IgD-negative memory B cell (primary cell): Measurements from ENCODE around the gene SYT7. TPM values are rescaled to one million over a fixed set of nuclear protein-coding genes. Genes with fewer than 3 reads are reported as not detected.

Experiments used
- H3K27ac Mint-ChIP-seq, 3 donors: one replicate each; pipeline ENCODE4 v1.8.0; 2020 to 2022; ENCODE audit warnings: mild to moderate bottlenecking in 3 of 3, mixed read lengths in 3 of 3, moderate library complexity in 1 of 3
- H3K27me3 Mint-ChIP-seq: one replicate; pipeline ENCODE4 v1.8.0; 2021; ENCODE audit warnings: mixed read lengths
- H3K36me3 Mint-ChIP-seq: one replicate; pipeline ENCODE4 v1.8.0; 2020; ENCODE audit warnings: mild to moderate bottlenecking, mixed read lengths
- H3K4me1 Mint-ChIP-seq, 3 donors: one replicate each; pipeline ENCODE4 v1.8.0; 2020 to 2022; ENCODE audit warnings: mixed read lengths in 3 of 3, mild to moderate bottlenecking in 1 of 3
- H3K4me3 Mint-ChIP-seq, 4 donors: one replicate each; pipeline ENCODE4 v1.8.0; 2020 to 2022; ENCODE audit warnings: mild to moderate bottlenecking in 4 of 4, mixed read lengths in 4 of 4, moderate library complexity in 3 of 4
- H3K9me3 Mint-ChIP-seq, 3 donors: one replicate each; pipeline ENCODE4 v1.8.0; 2020 to 2021; ENCODE audit warnings: mixed read lengths in 3 of 3, mild to moderate bottlenecking in 1 of 3
- polyA plus RNA-seq: library from polyadenylated mRNA; unstranded; fragments of 300-500 nt; fragmentation: Illumina TruSeq; gene quantifications from one replicate; pipeline ENCODE4 v1.2.3, GENCODE V29; 2021

Gene SYT7
- polyA plus RNA-seq, 1 donor from 2014 or later, result not detected

DNA sequence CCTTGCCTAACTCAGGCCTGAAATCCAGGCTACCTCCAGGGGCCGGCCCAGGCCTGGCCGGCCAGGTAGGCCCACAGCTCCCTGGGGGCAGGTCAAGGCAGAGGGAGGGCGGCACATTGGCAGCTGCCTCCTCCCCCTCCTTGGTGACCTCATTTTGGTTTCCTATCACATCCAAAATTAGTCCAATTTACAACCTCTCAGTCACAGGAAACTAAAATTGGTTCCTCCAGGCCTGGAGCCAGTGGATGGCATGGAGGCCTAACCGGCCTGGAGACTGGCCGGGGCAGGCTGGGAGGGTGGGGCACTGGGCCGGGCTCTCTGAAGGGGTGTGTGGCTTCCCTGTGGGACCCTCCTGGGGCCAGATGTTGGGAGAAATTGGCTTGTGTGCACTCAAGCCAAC lies 36.4 kb downstream of the SYT7 start:
- no peak overlapping the region for H3K4me3 Mint-ChIP-seq
- H3K4me1 Mint-ChIP-seq, result peaks cover 0 to 7% (median 2%) of the 10 kb centered on the region in 3 donors
- no peak overlapping the region for H3K27ac Mint-ChIP-seq
- H3K36me3 Mint-ChIP-seq, result peaks cover 1% of the 10 kb centered on the region
- H3K9me3 Mint-ChIP-seq, result no peaks in the 10 kb centered on the region
- H3K27me3 Mint-ChIP-seq, result peaks cover 13% of the 10 kb centered on the region

DNA sequence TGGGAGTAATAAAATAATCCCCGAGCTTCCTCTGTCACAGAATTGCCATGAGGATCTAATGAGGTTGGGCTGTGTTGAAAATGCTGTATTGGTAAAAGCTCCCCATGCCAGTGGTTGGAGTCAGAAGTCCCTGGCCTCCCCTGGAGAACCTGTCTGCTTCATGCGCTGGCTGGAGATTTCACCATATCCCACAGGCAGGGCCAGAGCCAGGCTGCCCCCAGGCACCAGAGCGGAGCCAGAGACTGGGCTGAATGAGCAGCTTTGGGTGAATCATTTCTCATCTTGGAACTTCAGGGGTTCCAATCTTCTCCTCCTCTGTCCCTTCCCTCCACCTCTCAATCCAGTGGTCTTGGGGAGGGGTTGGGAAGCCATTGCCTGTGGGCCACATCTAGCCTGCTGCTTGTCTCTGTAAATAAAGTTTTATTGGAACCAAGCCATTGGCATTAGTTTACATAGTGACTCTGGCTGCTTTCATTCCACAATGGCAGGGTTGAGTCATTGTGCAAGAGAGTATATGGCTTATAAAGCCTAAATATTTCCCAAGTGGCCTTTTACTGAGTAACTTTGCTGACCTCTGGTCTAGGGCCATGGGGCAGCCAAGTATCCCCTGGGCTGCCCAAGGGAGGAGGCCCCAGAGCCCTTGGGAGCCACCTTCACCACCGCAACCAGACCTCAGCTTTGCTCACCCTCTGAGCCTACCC lies 37.1 kb downstream of the SYT7 start:
- H3K27me3 Mint-ChIP-seq, result peaks cover 13% of the 10 kb centered on the region
- peaks cover 1% of the 10 kb centered on the region for H3K36me3 Mint-ChIP-seq
- peak overlapping the region in 1 of 3 donors; percentile 26 for H3K27ac Mint-ChIP-seq
- H3K9me3 Mint-ChIP-seq, result no peaks in the 10 kb centered on the region
- H3K4me3 Mint-ChIP-seq, result no peak overlapping the region
- peaks cover 0 to 7% (median 2%) of the 10 kb centered on the region in 3 donors for H3K4me1 Mint-ChIP-seq

DNA sequence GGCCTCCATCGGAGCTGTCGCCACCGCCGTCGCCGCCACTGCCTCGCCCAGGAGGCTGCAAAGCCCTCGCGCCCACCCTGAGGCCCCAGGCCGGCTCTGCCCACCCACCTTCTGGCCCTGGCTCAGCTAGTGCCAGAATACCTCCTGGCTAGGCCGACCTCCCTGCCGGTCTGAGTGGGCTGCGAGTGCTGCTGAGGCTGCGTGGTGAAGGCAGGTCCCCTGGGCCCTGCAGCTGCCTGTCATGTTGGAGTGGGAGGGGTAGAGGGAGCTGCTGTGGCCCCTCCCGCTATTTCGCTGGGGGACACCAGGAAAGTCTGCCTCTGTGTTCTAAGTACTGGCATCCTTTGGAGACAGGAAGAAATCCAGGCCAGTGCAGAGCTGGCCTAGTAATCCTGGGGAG lies 38.2 kb downstream of the SYT7 start:
- no peaks in the 10 kb centered on the region for H3K9me3 Mint-ChIP-seq
- H3K4me1 Mint-ChIP-seq, result peaks cover 0 to 5% (median 2%) of the 10 kb centered on the region in 3 donors
- no peak overlapping the region for H3K27ac Mint-ChIP-seq
- H3K27me3 Mint-ChIP-seq, result peaks cover 13% of the 10 kb centered on the region
- peaks cover 1% of the 10 kb centered on the region for H3K36me3 Mint-ChIP-seq
- no peak overlapping the region for H3K4me3 Mint-ChIP-seq

DNA sequence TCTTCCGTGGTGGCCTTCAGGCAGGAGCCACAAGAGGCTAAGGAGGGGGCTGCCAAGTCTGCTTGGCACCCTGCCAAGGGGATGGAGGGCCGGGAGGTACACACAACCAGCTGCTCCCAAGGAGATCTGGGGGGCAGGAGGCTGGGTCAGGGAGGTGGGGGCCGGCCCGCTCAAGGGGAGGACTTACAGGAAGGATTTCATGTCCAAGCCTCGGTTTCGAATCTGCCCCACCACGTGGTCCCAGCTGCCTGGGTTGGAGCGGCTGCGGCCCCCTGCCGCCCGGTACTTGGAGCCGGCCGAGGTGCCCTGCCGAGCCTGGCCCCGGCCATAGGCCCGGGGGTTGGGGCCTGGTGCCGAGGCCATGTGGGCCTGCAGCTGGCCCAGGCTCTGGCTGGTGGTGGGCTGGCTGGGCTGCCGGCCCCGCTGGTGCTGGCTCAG lies 38.8 kb downstream of the SYT7 start:
- H3K27ac Mint-ChIP-seq, result no peak overlapping the region
- H3K27me3 Mint-ChIP-seq, result peaks cover 15% of the 10 kb centered on the region
- peaks cover 0 to 5% (median 2%) of the 10 kb centered on the region in 3 donors for H3K4me1 Mint-ChIP-seq
- peak overlapping the region in 1 of 4 donors; percentile 39 for H3K4me3 Mint-ChIP-seq
- H3K36me3 Mint-ChIP-seq, result peaks cover 1% of the 10 kb centered on the region
- no peaks in the 10 kb centered on the region for H3K9me3 Mint-ChIP-seq

DNA sequence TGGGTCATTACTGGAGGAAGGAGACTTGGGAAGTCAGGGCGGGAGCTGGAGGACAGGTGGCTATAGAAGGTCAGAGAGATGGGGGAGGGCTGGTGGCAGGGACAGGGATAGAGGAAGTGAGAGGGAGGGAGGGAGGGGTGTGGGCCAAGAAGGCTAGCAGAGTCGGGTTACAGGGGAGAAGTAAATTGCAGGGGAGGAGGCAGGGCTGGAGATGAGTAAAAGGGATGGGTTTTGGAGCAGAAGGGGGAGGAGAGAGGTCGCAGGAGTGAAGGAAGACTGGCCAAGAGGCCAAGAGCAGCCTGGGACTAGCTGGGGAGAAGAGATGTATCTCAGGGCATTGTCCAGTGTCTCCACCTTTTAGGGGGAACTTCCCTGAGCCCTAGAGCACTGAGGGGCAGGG lies 39.3 kb downstream of the SYT7 start:
- H3K4me3 Mint-ChIP-seq, result peak overlapping the region in 3 of 4 donors; percentile 12 to 39 (median 32)
- H3K27ac Mint-ChIP-seq, result no peak overlapping the region
- peaks cover 0 to 5% (median 2%) of the 10 kb centered on the region in 3 donors for H3K4me1 Mint-ChIP-seq
- H3K9me3 Mint-ChIP-seq, result no peaks in the 10 kb centered on the region
- peaks cover 1% of the 10 kb centered on the region for H3K36me3 Mint-ChIP-seq
- H3K27me3 Mint-ChIP-seq, result peaks cover 15% of the 10 kb centered on the region

DNA sequence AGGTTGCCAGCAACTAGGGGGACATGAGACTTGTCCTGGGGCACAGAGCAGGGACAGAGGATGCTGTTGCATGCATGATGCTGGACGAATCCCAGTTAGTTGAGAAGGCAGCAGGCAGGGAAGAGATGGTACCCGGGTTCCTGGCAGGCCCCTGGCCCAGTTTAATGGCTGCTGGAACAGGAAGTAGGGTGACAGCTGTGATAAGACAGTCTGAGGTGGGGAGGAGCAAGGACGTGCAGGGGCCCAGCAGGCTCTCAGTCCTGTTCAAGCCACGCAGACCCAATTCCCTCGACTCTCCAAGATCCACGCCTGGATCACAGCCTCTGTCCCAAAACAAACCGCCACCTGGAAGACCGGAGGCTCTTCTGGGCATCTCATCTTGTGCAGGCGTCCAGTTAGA lies 40.3 kb downstream of the SYT7 start:
- H3K27ac Mint-ChIP-seq, result no peak overlapping the region
- H3K9me3 Mint-ChIP-seq, result no peaks in the 10 kb centered on the region
- peaks cover 0 to 5% (median 2%) of the 10 kb centered on the region in 3 donors for H3K4me1 Mint-ChIP-seq
- H3K36me3 Mint-ChIP-seq, result peaks cover 1% of the 10 kb centered on the region
- H3K4me3 Mint-ChIP-seq, result peak overlapping the region in 1 of 4 donors; percentile 3
- H3K27me3 Mint-ChIP-seq, result peaks cover 11% of the 10 kb centered on the region

DNA sequence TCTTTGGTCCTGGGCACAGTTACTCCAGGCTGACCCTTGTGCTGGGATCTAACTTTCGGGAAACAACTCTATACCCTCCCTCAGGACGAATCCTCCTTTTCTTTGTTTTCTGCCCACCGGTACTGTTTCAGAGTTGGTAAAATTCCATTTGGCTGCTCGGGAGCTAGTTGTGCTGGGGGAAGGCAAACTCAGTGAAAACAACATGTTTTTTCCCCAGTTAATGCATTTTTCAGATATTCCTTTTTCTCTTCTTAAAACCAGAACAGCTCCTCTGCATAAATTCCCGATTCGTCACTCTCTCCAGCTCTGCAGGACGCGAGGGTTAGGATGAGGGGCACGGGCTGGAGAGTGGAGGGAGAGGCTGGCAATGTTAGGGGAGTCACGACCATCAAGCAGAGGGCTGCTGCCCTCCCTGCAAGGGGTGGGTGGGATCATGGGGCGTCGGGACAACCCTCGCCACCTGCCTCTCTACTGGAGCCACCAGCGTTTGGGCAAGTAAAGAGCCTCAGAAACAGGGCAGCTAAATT lies 41.0 kb downstream of the SYT7 start:
- H3K9me3 Mint-ChIP-seq, result no peaks in the 10 kb centered on the region
- no peak overlapping the region for H3K27ac Mint-ChIP-seq
- peaks cover 0 to 5% (median 2%) of the 10 kb centered on the region in 3 donors for H3K4me1 Mint-ChIP-seq
- no peaks in the 10 kb centered on the region for H3K36me3 Mint-ChIP-seq
- peaks cover 8% of the 10 kb centered on the region for H3K27me3 Mint-ChIP-seq
- H3K4me3 Mint-ChIP-seq, result peak overlapping the region in 1 of 4 donors; percentile 12

DNA sequence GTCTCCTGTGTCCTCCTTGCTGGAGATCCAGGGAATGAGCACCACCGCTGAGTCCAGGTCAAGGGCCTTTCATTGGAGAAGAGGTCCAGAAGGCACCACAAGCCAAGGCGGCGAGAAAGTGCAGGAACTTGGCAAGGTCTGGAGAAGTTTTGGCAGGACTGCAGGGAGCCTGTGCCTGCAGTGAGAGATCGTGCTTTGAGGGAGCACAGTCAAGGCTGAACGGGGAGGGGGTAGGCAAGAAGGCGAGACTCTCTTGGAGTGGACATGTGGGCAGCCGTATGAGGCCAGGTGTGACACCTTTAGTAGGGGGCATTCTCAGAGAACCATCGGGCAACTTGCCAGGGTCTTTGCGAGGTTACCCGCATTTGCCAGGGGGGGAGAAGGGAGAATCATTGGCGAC lies 41.9 kb downstream of the SYT7 start:
- Mint-ChIP-seq H3K4me1 (peaks cover 0 to 5% (median 2%) of the 10 kb centered on the region in 3 donors), H3K27me3 (peaks cover 13% of the 10 kb centered on the region), H3K27ac (no peak overlapping the region)

DNA sequence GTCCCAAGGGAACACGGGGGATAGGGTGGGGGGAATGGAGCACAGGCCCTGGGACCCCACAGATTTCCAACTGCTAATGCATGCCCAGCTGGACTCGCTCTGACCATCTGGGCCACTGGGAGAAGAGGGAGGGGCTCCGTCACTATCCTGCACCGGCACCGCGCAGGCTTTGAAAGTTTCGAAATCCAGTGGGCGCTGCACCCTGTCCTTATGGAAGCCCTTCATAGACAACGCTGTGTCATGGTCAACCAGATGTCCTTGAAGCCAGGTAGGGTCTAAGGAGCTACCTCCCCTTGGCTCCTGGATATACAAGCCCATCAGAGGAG lies 42.3 kb downstream of the SYT7 start:
- no peak overlapping the region for H3K27ac Mint-ChIP-seq
- peaks cover 1% of the 10 kb centered on the region for H3K36me3 Mint-ChIP-seq
- H3K4me1 Mint-ChIP-seq, result peaks cover 0 to 5% (median 2%) of the 10 kb centered on the region in 3 donors

More for the DNA sequence above, 41.9 kb downstream of the SYT7 start:
- Mint-ChIP-seq H3K4me3 (no peak overlapping the region), H3K9me3 (no peaks in the 10 kb centered on the region), H3K36me3 (peaks cover 1% of the 10 kb centered on the region)

DNA sequence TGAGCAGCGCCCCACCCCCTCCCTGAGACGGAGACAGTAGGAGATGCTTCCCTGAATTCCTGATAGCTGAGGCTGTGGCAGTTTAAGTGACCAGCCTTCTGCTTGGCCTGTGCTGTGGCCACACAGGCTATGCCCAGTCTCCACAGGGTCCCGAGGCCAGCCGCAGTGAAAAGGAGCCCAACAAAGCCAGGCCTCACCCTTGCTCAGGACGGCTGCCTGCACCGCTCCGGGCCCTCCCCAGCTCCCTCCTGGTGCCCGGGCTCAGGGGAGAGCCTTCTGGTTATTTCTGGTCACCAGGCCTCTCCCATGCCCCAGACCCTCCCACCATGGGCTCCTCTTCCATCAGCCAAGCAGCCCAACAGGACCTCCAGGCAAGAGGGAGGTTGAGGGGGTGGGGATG lies 43.5 kb downstream of the SYT7 start:
- Mint-ChIP-seq H3K4me3 (no peak overlapping the region), H3K36me3 (peaks cover 1% of the 10 kb centered on the region)

More for the DNA sequence above, 42.3 kb downstream of the SYT7 start:
- Mint-ChIP-seq H3K4me3 (no peak overlapping the region), H3K27me3 (peaks cover 15% of the 10 kb centered on the region), H3K9me3 (no peaks in the 10 kb centered on the region)

DNA sequence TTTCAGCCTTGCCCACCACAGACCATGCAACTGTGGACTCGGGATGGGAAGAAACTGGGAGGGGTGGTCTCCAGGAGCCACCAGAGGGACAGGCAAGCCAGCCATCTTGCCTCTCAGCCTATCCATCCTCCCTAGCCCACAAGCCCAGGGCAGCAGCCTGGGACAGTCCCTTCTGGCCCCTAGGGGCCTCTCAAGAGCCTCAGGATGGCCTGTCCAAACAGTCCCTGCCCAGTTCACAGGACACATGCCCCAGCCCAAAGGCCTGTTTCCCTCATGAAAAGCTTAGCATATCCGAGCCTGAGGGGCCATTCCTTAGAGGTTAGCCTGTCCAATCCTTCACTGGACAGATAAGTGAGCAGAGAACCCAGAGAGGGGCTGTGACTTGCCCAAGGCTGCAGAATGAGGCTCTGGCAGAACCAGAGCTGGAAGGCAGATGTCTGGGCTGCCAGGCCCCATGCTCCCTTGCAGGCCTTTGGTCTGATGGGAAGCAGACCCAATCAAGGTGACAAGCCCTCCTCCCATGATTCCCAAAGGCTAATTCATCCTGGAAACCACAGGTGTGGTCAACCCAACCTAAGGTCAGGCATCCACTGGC lies 44.1 kb downstream of the SYT7 start:
- Mint-ChIP-seq H3K27me3 (peaks cover 22% of the 10 kb centered on the region), H3K36me3 (peaks cover 1% of the 10 kb centered on the region), H3K9me3 (no peaks in the 10 kb centered on the region), H3K4me3 (peak overlapping the region in 1 of 4 donors; percentile 63), H3K4me1 (peaks cover 0 to 5% (median 2%) of the 10 kb centered on the region in 3 donors), H3K27ac (no peak overlapping the region)

More for the DNA sequence above, 43.5 kb downstream of the SYT7 start:
- Mint-ChIP-seq H3K27ac (no peak overlapping the region), H3K27me3 (peaks cover 22% of the 10 kb centered on the region), H3K4me1 (peaks cover 0 to 5% (median 2%) of the 10 kb centered on the region in 3 donors), H3K9me3 (no peaks in the 10 kb centered on the region)

DNA sequence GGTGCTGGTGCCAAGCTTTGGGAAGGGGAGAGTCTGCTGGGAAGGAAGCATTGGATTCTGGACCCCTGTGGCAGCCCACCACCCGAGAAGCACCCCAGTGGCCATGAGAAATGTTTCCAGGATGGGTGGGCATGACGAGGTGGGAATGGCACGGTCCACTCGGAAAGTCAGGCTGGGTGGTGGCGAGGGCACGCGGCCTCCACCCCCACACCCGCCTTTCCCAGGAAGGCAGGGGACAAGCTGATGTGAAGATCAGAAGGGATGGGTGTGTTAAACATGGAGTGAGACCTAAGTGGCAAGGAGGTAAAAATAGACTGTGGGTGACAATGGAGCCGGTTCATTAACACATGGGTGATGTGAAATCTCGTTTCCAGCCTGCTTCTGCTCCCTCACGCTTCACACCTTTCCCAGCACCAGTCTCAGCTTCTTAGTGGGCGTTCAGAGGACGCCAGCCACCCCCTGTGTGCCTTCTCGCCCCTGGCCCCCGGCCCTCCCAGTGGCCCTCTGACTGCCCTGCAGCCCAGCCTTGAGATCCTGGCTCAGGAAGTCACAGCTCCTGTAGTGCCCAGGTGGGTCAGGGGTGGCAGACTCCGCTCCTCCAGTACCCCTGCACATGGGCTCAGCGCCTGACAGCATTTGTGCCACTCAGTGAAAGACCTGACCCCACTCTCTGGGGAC lies 44.7 kb downstream of the SYT7 start:
- Mint-ChIP-seq H3K9me3 (no peaks in the 10 kb centered on the region), H3K27me3 (peaks cover 20% of the 10 kb centered on the region), H3K36me3 (peaks cover 1% of the 10 kb centered on the region), H3K27ac (no peak overlapping the region), H3K4me1 (no peaks in the 10 kb centered on the region), H3K4me3 (peak overlapping the region in 1 of 4 donors; percentile 78)

DNA sequence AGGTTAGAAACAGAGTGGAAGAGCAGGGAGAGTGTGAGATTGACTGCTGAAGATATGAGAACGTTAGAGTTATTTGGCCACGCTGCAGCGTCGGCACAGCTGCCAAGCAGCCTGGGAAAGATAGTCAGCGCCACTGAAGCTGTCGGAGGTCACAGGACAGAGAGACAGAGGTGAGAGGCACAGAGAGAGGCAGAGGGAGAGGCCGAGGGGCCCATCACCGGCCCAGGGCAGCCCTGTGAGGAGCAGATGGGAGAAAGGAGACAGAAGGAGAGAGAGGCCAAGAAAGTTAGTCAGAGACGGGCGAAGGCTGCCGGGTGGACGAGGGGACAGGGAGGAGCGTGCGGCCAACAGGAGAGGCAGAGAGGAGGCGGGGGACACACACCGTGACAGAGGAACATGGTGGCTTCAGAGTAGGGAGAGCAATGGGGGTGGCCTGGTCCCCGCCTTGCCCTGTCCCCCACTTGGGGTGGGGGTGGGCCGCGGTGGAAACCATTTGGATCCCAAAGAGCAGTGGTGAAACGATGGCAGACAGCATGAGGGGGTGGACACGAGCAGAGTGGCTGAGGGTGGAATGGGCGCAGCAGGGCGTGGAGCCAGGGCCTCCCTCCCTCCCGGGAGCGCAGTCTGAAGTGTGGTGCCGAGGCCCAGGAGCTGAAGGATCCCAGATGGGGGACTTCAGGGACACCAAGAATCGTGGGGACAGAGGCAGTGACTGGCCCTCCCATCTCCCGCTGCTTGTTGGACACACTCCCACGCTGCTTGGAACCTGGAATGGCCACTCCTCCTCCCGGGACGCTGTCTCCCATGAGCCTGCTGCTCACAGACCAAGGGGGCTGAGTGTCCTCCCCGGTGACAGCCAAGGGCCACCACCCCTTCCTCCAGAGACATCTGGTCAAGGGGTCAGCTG lies 45.7 kb downstream of the SYT7 start:
- Mint-ChIP-seq H3K4me1 (no peaks in the 10 kb centered on the region), H3K4me3 (no peak overlapping the region), H3K27ac (no peak overlapping the region), H3K27me3 (peaks cover 23% of the 10 kb centered on the region), H3K36me3 (peaks cover 1% of the 10 kb centered on the region), H3K9me3 (no peaks in the 10 kb centered on the region)
